HCT116 (cell line): ENCODE results near the gene IQGAP3. TPM values are rescaled to one million over a fixed set of nuclear protein-coding genes. Genes with fewer than 3 reads are reported as not detected.

Source experiments
- ATAC-seq: fragments of 200-7000 bp; cut with Tn5 transposase; 2 replicates; pipeline ENCODE4 v1.9.1; 2020; ENCODE audit warnings: mild to moderate bottlenecking, moderate library complexity
- BruUV-seq: library from RNA; stranded (reverse); fragments of 400-500 nt; replicated peaks from 2 replicates; lab custom pipeline; 2021; lab: Mats Ljungman, UMichigan
- CTCF ChIA-PET: fragments of 300-600 bp; sonication (Branson Sonifier 250); formaldehyde crosslinking; loops from one replicate; lab custom pipeline; 2021; ENCODE audit warnings: antibody characterized with exemption; lab: Charles Lee
- POLR2A ChIA-PET: fragments of 300-600, 350-600 bp; sonication (Branson Sonifier 250); formaldehyde crosslinking; loops from one replicate; lab custom pipeline; 2021; ENCODE audit warnings: antibody characterized with exemption; lab: Charles Lee
- RAD21 ChIA-PET, 2 experiments: fragments of 300-600 bp; sonication (Branson Sonifier 250); formaldehyde crosslinking; loops; one replicate each; lab custom pipeline; 2023; ENCODE audit warnings: low total read pairs in 2 of 2; ENCODE audit not compliant: uncharacterized antibody in 2 of 2, unreplicated experiment in 2 of 2, low non-redundant PET in 1 of 2; lab: Charles Lee
- DNase-seq: peaks from one replicate; pipeline ENCODE4 v3.0.0-alpha.2; 2010; ENCODE audit warnings: low read depth, low spot score
- H2AFZ ChIP-seq: fragments of 200-600 bp; shearing (Covaris generic), sonication (generic); 2 replicates; pipeline ENCODE4 v1.6.1; 2017; ENCODE audit warnings: low read depth, mixed run types, mixed read lengths, antibody characterized with exemption, low read length; ENCODE audit not compliant: poor library complexity, severe bottlenecking
- H3K27ac ChIP-seq: 2 replicates; pipeline ENCODE4 v1.5.1; 2012; ENCODE audit warnings: low read depth, low read length
- H3K27me3 ChIP-seq: fragments of 200-600 bp; sonication (generic); 2 replicates; pipeline ENCODE4 v1.6.1; 2016; ENCODE audit warnings: mixed run types, low read length, mixed read lengths; ENCODE audit not compliant: insufficient read depth
- H3K36me3 ChIP-seq, 2 experiments: fragments of 200-500 bp in 1 of 2; fragments of 200-600 bp in 1 of 2; sonication (Bioruptor generic) in 1 of 2; sonication (generic) in 1 of 2; 2 replicates each; pipeline versions ENCODE4 v1.5.1 to v1.6.1; 2014 to 2016; ENCODE audit warnings: low read length in 2 of 2, inconsistent platforms in 1 of 2, mixed read lengths in 1 of 2, mixed run types in 1 of 2; ENCODE audit not compliant: insufficient read depth in 2 of 2, control insufficient read depth in 1 of 2
- H3K4me1 ChIP-seq, 2 experiments: fragments of 200-600 bp in 1 of 2; sonication (generic) in 1 of 2; 2 replicates each; pipeline versions ENCODE4 v1.5.1 to v1.6.1; 2012 to 2017; ENCODE audit warnings: low read length in 2 of 2, inconsistent platforms in 1 of 2, mild to moderate bottlenecking in 1 of 2, mixed read lengths in 1 of 2, mixed run types in 1 of 2, moderate library complexity in 1 of 2; ENCODE audit not compliant: insufficient read depth in 2 of 2, control insufficient read depth in 1 of 2
- H3K4me2 ChIP-seq: fragments of 200-600 bp; sonication (generic); 2 replicates; pipeline ENCODE4 v1.6.1; 2017; ENCODE audit warnings: mixed run types, low read length, mixed read lengths
- H3K4me3 ChIP-seq, 2 experiments: fragments of 200-600 bp in 1 of 2; sonication (generic) in 1 of 2; replicated peaks in 1 of 2; 2 replicates each; pipeline ENCODE4 v1.5.1; 2011 to 2016; ENCODE audit warnings: low read length in 2 of 2, control low read depth in 1 of 2, low read depth in 1 of 2, mild to moderate bottlenecking in 1 of 2, mixed read lengths in 1 of 2, mixed run types in 1 of 2
- H3K79me2 ChIP-seq: fragments of 200-600 bp; sonication (generic); 2 replicates; pipeline ENCODE4 v1.6.1; 2017; ENCODE audit warnings: mild to moderate bottlenecking, mixed run types, low read length, moderate library complexity, mixed read lengths; ENCODE audit not compliant: insufficient read depth
- H3K9ac ChIP-seq: fragments of 200-600 bp; sonication (generic); 2 replicates; pipeline ENCODE4 v1.6.1; 2016; ENCODE audit warnings: low read length, mixed read lengths
- H3K9me2 ChIP-seq: fragments of 200-600 bp; sonication (generic), shearing (Covaris generic); 2 replicates; pipeline ENCODE4 v1.6.1; 2017; ENCODE audit warnings: mixed run types, mild to moderate bottlenecking, moderate library complexity; ENCODE audit not compliant: insufficient read depth
- H3K9me3 ChIP-seq, 2 experiments: fragments of 200-500 bp in 1 of 2; fragments of 200-600 bp in 1 of 2; sonication (Bioruptor generic) in 1 of 2; sonication (generic) in 1 of 2; 2 replicates each; pipeline ENCODE4 v1.6.1; 2014 to 2017; ENCODE audit warnings: low read length in 2 of 2, mixed read lengths in 2 of 2, inconsistent platforms in 1 of 2, low read depth in 1 of 2, mild to moderate bottlenecking in 1 of 2, mixed run types in 1 of 2, moderate library complexity in 1 of 2; ENCODE audit not compliant: control insufficient read depth in 1 of 2, insufficient read depth in 1 of 2
- H4K20me1 ChIP-seq: fragments of 200-600 bp; sonication (generic), shearing (Covaris generic); 2 replicates; pipeline ENCODE4 v1.6.1; 2017; ENCODE audit warnings: mixed run types, mild to moderate bottlenecking, moderate library complexity; ENCODE audit not compliant: insufficient read depth
- ATF3 ChIP-seq: IDR thresholded peaks from 2 replicates; pipeline ENCODE4 v1.6.1; 2012
- CTCF ChIP-seq, 3 experiments: fragments of 200-600 bp in 1 of 3; sonication (generic) in 1 of 3; IDR thresholded peaks in 2 of 3; conservative IDR thresholded peaks in 1 of 3; 2 replicates each; pipeline ENCODE4 v1.5.1; 2012 to 2017; ENCODE audit warnings: low read depth in 2 of 3, low read length in 2 of 3, antibody characterized with exemption in 1 of 3, borderline replicate concordance in 1 of 3, control low read depth in 1 of 3, mild to moderate bottlenecking in 1 of 3, mixed read lengths in 1 of 3, mixed run types in 1 of 3, moderate library complexity in 1 of 3; ENCODE audit not compliant: insufficient read depth in 1 of 3
- ELF1 ChIP-seq: IDR thresholded peaks from 2 replicates; pipeline ENCODE4 v1.6.1; 2012; ENCODE audit warnings: low read depth, borderline replicate concordance
- POLR2AphosphoS5 ChIP-seq: IDR thresholded peaks from 2 replicates; pipeline ENCODE4 v1.6.1; 2011; ENCODE audit warnings: mild to moderate bottlenecking, low read depth, low read length, moderate library complexity
- SIN3A ChIP-seq: IDR thresholded peaks from 2 replicates; pipeline ENCODE4 v1.6.1; 2012; ENCODE audit warnings: low read depth
- TCF7L2 ChIP-seq: IDR thresholded peaks from 2 replicates; pipeline ENCODE4 v1.7.0; 2011; ENCODE audit warnings: borderline replicate concordance, inconsistent platforms; ENCODE audit not compliant: insufficient read depth, insufficient read length; ENCODE audit errors: extremely low read depth
- YY1 ChIP-seq: IDR thresholded peaks from 2 replicates; pipeline ENCODE4 v1.6.1; 2011; ENCODE audit warnings: low read length, low read depth, moderate library complexity, mild to moderate bottlenecking; ENCODE audit not compliant: insufficient replicate concordance; ENCODE audit errors: extremely low read depth
- ZFX ChIP-seq: fragments of 450-650 bp; IDR thresholded peaks from 2 replicates; pipeline ENCODE4 v1.6.1; 2017
- intact Hi-C: fragments of 100-400 bp; cut with micrococcal nuclease; formaldehyde crosslinking; loops from 2 replicates; pipeline ENCODE4 v1.10.0; 2022
- total RNA-seq: library from RNA; stranded (reverse); gene quantifications from one replicate; pipeline ENCODE4 v1.2.1, GENCODE V29; 2021; ENCODE audit not compliant: unreplicated experiment

IQGAP3 gene
- total RNA-seq, 1 experiment from 2014 or later: 38.8 TPM

- TF ChIP-seq CTCF (IDR thresholded peaks at IDR 0.05 in 2 of 3, conservative IDR thresholded peaks at IDR 0.05 in 1 of 3; ENCODE audit: borderline replicate concordance in 1 of 3, insufficient read depth in 1 of 3, low read depth in 2 of 3, low read length in 2 of 3) (no peak), SIN3A (no peak), ATF3 (no peak), ELF1 (no peak), ZFX (no peak), YY1 (no peak), POLR2AphosphoS5 (no peak; the same call in 1 of the 2 replicates)
- TF ChIP-seq, all 23 proteins: peak for 0
Observed at GRCh38 chr1:156504438-156504813, 67.9 kb downstream of the IQGAP3 start (continued).

- TF ChIP-seq POLR2AphosphoS5 (peak; percentile 0; the same call in 1 of the 2 replicates), TCF7L2 (no peak)
- Histone ChIP-seq H3K4me2 (peak overlapping the region; percentile 93), H3K4me3 (no peak overlapping the region), H3K27me3 (no peaks in the 10 kb centered on the region), H4K20me1 (no peaks in the 10 kb centered on the region), H3K9me2 (no peaks in the 10 kb centered on the region), H3K9ac (peak overlapping the region; percentile 97), H3K36me3 (no peaks in the 10 kb centered on the region), H3K79me2 (peaks cover 16% of the 10 kb centered on the region), H3K27ac (peak overlapping the region; percentile 99), H3K4me1 (peaks cover 44 to 71% of the 10 kb centered on the region in 2 experiments), H2AFZ (no peak overlapping the region), H3K9me3 (no peaks in the 10 kb centered on the region)
- intact Hi-C loops: loop anchor here (10.0 kb wide), 1 partner anchor 241 kb away; the partner anchor contains the start of gene MRPL24
- DNase-seq (no peak), ATAC-seq (no peak)
- ChIA-PET POLR2A (interaction anchor here (1.0 to 2.1 kb wide), 3 partner anchors 12 to 157 kb away, joined by 3 to 6 read pairs (median 3); no protein-coding TSS in a partner anchor), RAD21 (no interaction called here), CTCF (interaction anchor here (1.0 to 2.1 kb wide), 4 partner anchors 23 to 145 kb away, joined by 3 to 7 read pairs (median 4); no protein-coding TSS in a partner anchor)
- TSS peak; percentile 32 for BruUV-seq
Observed at GRCh38 chr1:156503698-156504437, 68.5 kb downstream of the IQGAP3 start.
